Esophagus muscularis mucosa (tissue), 4 donors: ENCODE results near the gene AKAP13. TPM values are rescaled to one million over a fixed set of nuclear protein-coding genes. Genes with fewer than 3 reads are reported as not detected.

Source experiments
- DNase-seq: peaks from one replicate; pipeline ENCODE4 v3.0.0-alpha.2; 2017; ENCODE audit errors: extremely low spot score
- H3K27ac ChIP-seq, 4 donors: fragments of 200-600 bp; sonication (generic); replicated peaks in 1 of 4; 1 replicate in 3 of 4; 2 replicates in 1 of 4; pipeline ENCODE4 v1.5.1; 2016 to 2019; ENCODE audit warnings: mild to moderate bottlenecking in 1 of 4
- H3K27me3 ChIP-seq, 4 donors: fragments of 200-600 bp; sonication (generic); one replicate each; pipeline versions ENCODE4 v1.5.1 to v1.6.0; 2016 to 2019
- H3K36me3 ChIP-seq, 4 donors: fragments of 200-600 bp; sonication (generic); one replicate each; pipeline ENCODE4 v1.5.1; 2016 to 2019
- H3K4me1 ChIP-seq, 4 donors: fragments of 200-600 bp; sonication (generic); one replicate each; pipeline ENCODE4 v1.5.1; 2016 to 2019
- H3K4me3 ChIP-seq, 4 donors: fragments of 200-600 bp; sonication (generic); 1 replicate in 2 of 4; 2 replicates in 2 of 4; pipeline ENCODE4 v1.5.1; 2016 to 2019; ENCODE audit warnings: mild to moderate bottlenecking in 4 of 4, moderate library complexity in 1 of 4
- H3K9me3 ChIP-seq, 4 donors: fragments of 200-600 bp; sonication (generic); 1 replicate in 3 of 4; 2 replicates in 1 of 4; pipeline ENCODE4 v1.5.1; 2016 to 2019
- CTCF ChIP-seq, 3 experiments: fragments of 200-600 bp in 2 of 3; fragments of 450-650 bp in 1 of 3; sonication (generic) in 2 of 3; IDR thresholded peaks; one replicate each; pipeline ENCODE4 v1.5.1; 2017 to 2019; ENCODE audit warnings: antibody characterized with exemption in 3 of 3, mild to moderate bottlenecking in 2 of 3, moderate library complexity in 1 of 3
- EP300 ChIP-seq: sonication (generic); formaldehyde crosslinking; IDR thresholded peaks from one replicate; pipeline ENCODE4 v1.6.1; 2017; ENCODE audit warnings: antibody characterized with exemption
- POLR2A ChIP-seq: fragments of 450-650 bp; IDR thresholded peaks from one replicate; pipeline ENCODE4 v1.6.1; 2017; ENCODE audit warnings: antibody characterized with exemption, moderate library complexity, mild to moderate bottlenecking, low read depth
- POLR2AphosphoS5 ChIP-seq, 2 donors: sonication (generic); formaldehyde crosslinking; IDR thresholded peaks; one replicate each; pipeline ENCODE4 v1.6.1; 2017; ENCODE audit warnings: antibody characterized with exemption in 2 of 2
- WGBS: methylation state at CpG from one replicate; pipeline ENCODE4 v1.1.5; 2018; 5-methylcytosine and 5-hydroxymethylcytosine counted together
- intact Hi-C: fragments of 100-400 bp; cut with DNase I; formaldehyde crosslinking; loops from one replicate; pipeline ENCODE4 v1.15.1; 2023
- total RNA-seq, 4 donors: library from RNA; depleted of rRNA; stranded (reverse); fragments of >200 nt; gene quantifications; one replicate each; pipeline versions ENCODE4 v1.1.0 to v1.2.1, GENCODE V29; 2016

Gene AKAP13
- total RNA-seq, 4 donors from 2014 or later, result 232 to 323 (median 284) TPM

DNA sequence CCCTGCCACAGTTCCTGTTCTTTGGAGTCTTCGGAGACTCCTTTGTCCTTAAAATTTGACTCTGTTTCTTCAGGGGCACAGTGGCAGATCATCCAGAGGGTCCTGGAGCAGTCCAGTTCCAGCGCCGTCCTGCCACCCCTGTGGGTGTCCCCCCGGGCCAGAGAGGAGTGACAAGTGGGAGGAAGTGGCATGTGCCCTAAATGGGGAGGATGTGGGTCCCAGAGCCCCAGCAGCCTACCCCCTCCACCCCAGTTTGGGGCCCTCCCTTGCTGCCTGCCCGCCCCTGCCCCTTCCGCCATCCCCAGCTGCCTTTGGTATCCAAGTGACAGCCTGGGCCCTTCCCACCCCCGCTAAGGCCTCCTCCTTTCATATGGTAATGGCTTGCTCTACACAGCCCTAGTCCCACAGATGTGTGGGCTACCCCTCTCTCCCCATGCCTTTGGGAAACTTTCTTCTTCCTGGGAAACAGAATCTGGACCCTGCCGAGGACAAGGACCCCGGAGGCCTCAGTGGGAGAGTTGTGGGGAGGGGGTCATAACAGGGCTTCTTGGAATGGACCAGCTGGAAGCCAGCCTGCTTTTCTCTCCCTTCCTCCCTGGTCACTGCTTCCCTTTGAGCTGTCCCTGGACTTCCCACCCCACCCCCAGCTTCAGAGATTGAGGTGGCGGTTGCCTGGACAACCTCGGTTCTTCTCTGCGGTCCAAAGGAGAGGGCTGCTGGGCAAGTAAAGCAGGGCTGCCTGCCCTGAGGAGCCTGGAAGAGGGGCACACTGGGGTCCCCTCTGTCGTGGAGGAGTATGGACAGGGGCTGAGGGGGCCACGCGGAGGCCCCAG lies 371.1 kb downstream of the AKAP13 start:
- 63% methylated on average over 12 of the region's 15 CpGs for WGBS
- Histone ChIP-seq H3K27me3 (no peaks in the 10 kb centered on the region), H3K9me3 (no peaks in the 10 kb centered on the region), H3K27ac (peak overlapping the region; percentile 78 to 85 (median 81)), H3K4me3 (peak overlapping the region in 1 of 4 donors; percentile 41), H3K36me3 (peaks cover 10 to 25% (median 23%) of the 10 kb centered on the region in 4 donors), H3K4me1 (peaks cover 56 to 80% (median 72%) of the 10 kb centered on the region in 4 donors)
- TF ChIP-seq CTCF (IDR thresholded peaks at IDR 0.05) (no peak), POLR2A (no peak), POLR2AphosphoS5 (IDR thresholded peaks at IDR 0.05) (no peak), EP300 (no peak)
- intact Hi-C loops, result no loop called here
- DNase-seq, result no peak

DNA sequence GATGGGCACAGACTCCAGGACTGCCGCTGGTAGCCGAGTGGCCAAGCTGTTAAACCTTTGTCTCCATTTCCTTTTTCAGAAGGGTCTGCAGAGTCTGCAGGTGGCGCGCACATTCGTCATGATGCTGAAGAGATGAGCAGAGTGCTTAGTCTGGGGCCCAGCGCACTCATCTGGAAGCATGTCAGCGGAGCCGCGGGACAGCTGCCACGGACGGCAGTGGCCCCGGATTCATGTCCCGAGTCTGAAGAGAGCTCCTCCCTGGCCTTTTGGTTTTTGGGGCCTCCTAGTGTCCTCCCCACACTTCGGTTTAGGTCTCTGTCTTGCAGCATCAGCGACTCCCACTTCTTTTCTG lies 371.7 kb downstream of the AKAP13 start:
- DNase-seq, result no peak
- intact Hi-C loops, result no loop called here
- peaks cover 4 to 19% (median 18%) of the 10 kb centered on the region in 4 donors for H3K36me3 ChIP-seq

DNA sequence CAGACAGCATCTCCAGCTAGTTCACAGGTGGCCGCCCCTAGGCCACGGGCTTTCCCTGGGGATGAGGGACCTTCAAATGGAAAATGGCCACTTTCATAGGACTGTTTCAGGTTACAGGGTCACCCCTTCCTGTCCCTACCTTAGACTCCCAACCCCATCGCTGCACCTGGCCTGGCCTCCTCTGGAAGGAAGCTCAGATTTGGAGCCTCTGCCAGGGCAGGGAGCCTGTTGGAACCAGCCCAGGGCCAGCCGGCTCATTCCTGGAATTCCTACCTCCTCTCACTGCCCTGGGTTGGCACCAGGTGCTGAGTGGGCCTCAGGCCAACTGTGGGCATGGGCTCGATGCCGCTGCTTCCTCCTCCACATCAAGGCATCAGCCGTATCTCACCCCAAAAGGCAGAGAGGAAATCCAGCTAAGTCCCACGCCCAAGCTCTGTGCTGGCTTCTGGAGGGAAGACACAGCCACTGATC lies 372.1 kb downstream of the AKAP13 start:
- intact Hi-C loops, result no loop called here
- H3K27me3 ChIP-seq, result no peaks in the 10 kb centered on the region
- no peak for TF ChIP-seq EP300
- no peak for TF ChIP-seq CTCF (IDR thresholded peaks at IDR 0.05)
- TF ChIP-seq POLR2AphosphoS5 (IDR thresholded peaks at IDR 0.05), result peak in 1 of 2 donors; percentile 18
- no peak for TF ChIP-seq POLR2A
- DNase-seq, result no peak
- H3K4me1 ChIP-seq, result peaks cover 56 to 87% (median 77%) of the 10 kb centered on the region in 4 donors
- no peaks in the 10 kb centered on the region for H3K9me3 ChIP-seq
- WGBS, result 49% methylated on average over 7 of the region's 8 CpGs
- peak overlapping the region in 3 of 4 donors; percentile 34 to 83 (median 36) for H3K27ac ChIP-seq
- H3K4me3 ChIP-seq, result no peak overlapping the region
- peaks cover 0 to 15% (median 13%) of the 10 kb centered on the region in 4 donors for H3K36me3 ChIP-seq

More for the DNA sequence above, 371.7 kb downstream of the AKAP13 start:
- 81% methylated on average over 11 of the region's 15 CpGs for WGBS
- H3K9me3 ChIP-seq, result no peaks in the 10 kb centered on the region
- peaks cover 56 to 85% (median 75%) of the 10 kb centered on the region in 4 donors for H3K4me1 ChIP-seq
- no peak overlapping the region for H3K4me3 ChIP-seq
- no peak for TF ChIP-seq CTCF (IDR thresholded peaks at IDR 0.05)
- TF ChIP-seq POLR2AphosphoS5 (IDR thresholded peaks at IDR 0.05), result no peak
- TF ChIP-seq EP300, result no peak
- TF ChIP-seq POLR2A, result no peak
- peak overlapping the region; percentile 78 to 85 (median 81) for H3K27ac ChIP-seq
- H3K27me3 ChIP-seq, result no peaks in the 10 kb centered on the region

- intact Hi-C loops, result no loop called here
- 100% methylated on average over 1 of the region's 1 CpG for WGBS
- H3K4me1 ChIP-seq, result peaks cover 55 to 87% (median 76%) of the 10 kb centered on the region in 4 donors
- no peaks in the 10 kb centered on the region for H3K27me3 ChIP-seq
- H3K27ac ChIP-seq, result no peak overlapping the region
- DNase-seq, result no peak
- H3K9me3 ChIP-seq, result no peaks in the 10 kb centered on the region
- no peak overlapping the region for H3K4me3 ChIP-seq
- peaks cover 0 to 13% (median 7%) of the 10 kb centered on the region in 4 donors for H3K36me3 ChIP-seq
- TF ChIP-seq EP300 (no peak), POLR2A (no peak), POLR2AphosphoS5 (IDR thresholded peaks at IDR 0.05) (no peak), CTCF (IDR thresholded peaks at IDR 0.05) (no peak)
These were observed 372.9 kb downstream of the AKAP13 start for GRCh38 chr15:85753261-85753660.
